Measurements from ENCODE around the gene CYB561D1.

CYB561D1 gene

GRCh38 chr1:109542657-109543056 is 48.8 kb downstream of the CYB561D1 start:
- H3K4me2 ChIP-seq (ENCODE audit: low read depth, low read length, poor library complexity, severe bottlenecking), result no peak overlapping the region
- no peak overlapping the region for H2AFZ ChIP-seq (ENCODE audit: low read length)
- H3K4me3 ChIP-seq (ENCODE audit: low read length, poor library complexity, severe bottlenecking), result no peak overlapping the region
- no peak for TF ChIP-seq CTCF (conservative IDR thresholded peaks at IDR 0.05; ENCODE audit: low read length)
- TF ChIP-seq EZH2phosphoT487 (IDR thresholded peaks at IDR 0.05; ENCODE audit: borderline replicate concordance), result no peak
- no peaks in the 10 kb centered on the region for H3F3A ChIP-seq (ENCODE audit: low read depth)
- no peaks in the 10 kb centered on the region for H3K9me2 ChIP-seq (replicated peaks; ENCODE audit: low read depth, low read length)
- H3K9ac ChIP-seq (ENCODE audit: low read depth, low read length, poor library complexity, severe bottlenecking), result no peak overlapping the region
- H4K20me1 ChIP-seq (ENCODE audit: insufficient read depth, low read length, poor library complexity, severe bottlenecking), result no peaks in the 10 kb centered on the region
- H3K9me3 ChIP-seq (ENCODE audit: insufficient read depth, low read depth, low read length), result no peaks in the 10 kb centered on the region
- H3K27me3 ChIP-seq (ENCODE audit: insufficient read depth, low read length, poor library complexity, severe bottlenecking), result no peaks in the 10 kb centered on the region
- peaks cover 13% of the 10 kb centered on the region for H3K4me1 ChIP-seq (ENCODE audit: insufficient read depth, low read length, poor library complexity, severe bottlenecking)
- H3K79me2 ChIP-seq (ENCODE audit: insufficient read depth, low read length), result peaks cover 11% of the 10 kb centered on the region
- no peaks in the 10 kb centered on the region for H3K36me3 ChIP-seq (ENCODE audit: insufficient read depth, low read length)

GRCh38 chr1:109543283-109543987 is 49.5 kb downstream of the CYB561D1 start:
- TF ChIP-seq CTCF (conservative IDR thresholded peaks at IDR 0.05; ENCODE audit: low read length) (no peak), EZH2phosphoT487 (IDR thresholded peaks at IDR 0.05; ENCODE audit: borderline replicate concordance) (no peak)
- Histone ChIP-seq H3K27me3 (ENCODE audit: insufficient read depth, low read length, poor library complexity, severe bottlenecking) (no peaks in the 10 kb centered on the region), H3K36me3 (ENCODE audit: insufficient read depth, low read length) (no peaks in the 10 kb centered on the region), H3K9ac (ENCODE audit: low read depth, low read length, poor library complexity, severe bottlenecking) (no peak overlapping the region), H2AFZ (ENCODE audit: low read length) (no peak overlapping the region), H3K4me2 (ENCODE audit: low read depth, low read length, poor library complexity, severe bottlenecking) (no peak overlapping the region), H3K4me3 (ENCODE audit: low read length, poor library complexity, severe bottlenecking) (no peak overlapping the region), H3K9me3 (ENCODE audit: insufficient read depth, low read depth, low read length) (no peaks in the 10 kb centered on the region), H3F3A (ENCODE audit: low read depth) (no peaks in the 10 kb centered on the region), H3K4me1 (ENCODE audit: insufficient read depth, low read length, poor library complexity, severe bottlenecking) (peaks cover 16% of the 10 kb centered on the region), H3K79me2 (ENCODE audit: insufficient read depth, low read length) (peaks cover 17% of the 10 kb centered on the region), H3K9me2 (replicated peaks; ENCODE audit: low read depth, low read length) (no peaks in the 10 kb centered on the region), H4K20me1 (ENCODE audit: insufficient read depth, low read length, poor library complexity, severe bottlenecking) (peaks cover under 1% of the 10 kb centered on the region)

GRCh38 chr1:109543988-109544735 is 50.3 kb downstream of the CYB561D1 start:
- Histone ChIP-seq H4K20me1 (ENCODE audit: insufficient read depth, low read length, poor library complexity, severe bottlenecking) (peaks cover 7% of the 10 kb centered on the region), H3K4me1 (ENCODE audit: insufficient read depth, low read length, poor library complexity, severe bottlenecking) (peaks cover 17% of the 10 kb centered on the region), H3K9me2 (replicated peaks; ENCODE audit: low read depth, low read length) (no peaks in the 10 kb centered on the region), H3K4me2 (ENCODE audit: low read depth, low read length, poor library complexity, severe bottlenecking) (no peak overlapping the region), H3K9ac (ENCODE audit: low read depth, low read length, poor library complexity, severe bottlenecking) (no peak overlapping the region), H3K9me3 (ENCODE audit: insufficient read depth, low read depth, low read length) (no peaks in the 10 kb centered on the region), H2AFZ (ENCODE audit: low read length) (no peak overlapping the region), H3K27me3 (ENCODE audit: insufficient read depth, low read length, poor library complexity, severe bottlenecking) (no peaks in the 10 kb centered on the region), H3K36me3 (ENCODE audit: insufficient read depth, low read length) (no peaks in the 10 kb centered on the region), H3K79me2 (ENCODE audit: insufficient read depth, low read length) (peaks cover 24% of the 10 kb centered on the region), H3K4me3 (ENCODE audit: low read length, poor library complexity, severe bottlenecking) (no peak overlapping the region), H3F3A (ENCODE audit: low read depth) (no peaks in the 10 kb centered on the region)
- TF ChIP-seq CTCF (conservative IDR thresholded peaks at IDR 0.05; ENCODE audit: low read length) (no peak), EZH2phosphoT487 (IDR thresholded peaks at IDR 0.05; ENCODE audit: borderline replicate concordance) (no peak)

Data from Loucy (cell line).